Measurements from ENCODE around the gene DAPK1. TPM values are rescaled to one million over a fixed set of nuclear protein-coding genes. Genes with fewer than 3 reads are reported as not detected.

Gene DAPK1
- total and polyA plus RNA-seq, 10 of the 15 experiments (the other 5 are each of a cell fraction or from before 2014, with no cell fraction given) = 8.2 to 94.7 (median 51.6) TPM

- TF ChIP-seq PRDM15 (CRISPR knock-in tag; IDR thresholded peaks at IDR 0.05) (no peak), MYB (IDR thresholded peaks at IDR 0.05; ENCODE audit: borderline replicate concordance, low read depth, low read length) (no peak), TARDBP (IDR thresholded peaks at IDR 0.05; ENCODE audit: borderline replicate concordance) (no peak)
- TF ChIP-seq, protein P1, sequence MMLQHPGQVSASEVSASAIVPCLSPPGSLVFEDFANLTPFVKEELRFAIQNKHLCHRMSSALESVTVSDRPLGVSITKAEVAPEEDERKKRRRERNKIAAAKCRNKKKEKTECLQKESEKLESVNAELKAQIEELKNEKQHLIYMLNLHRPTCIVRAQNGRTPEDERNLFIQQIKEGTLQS (IDR thresholded peaks at IDR 0.05; ENCODE audit: borderline replicate concordance, extremely low read depth, low read depth, low read length) = no peak
These were observed 140.6 kb downstream of the DAPK1 start (continued) for GRCh38 chr9:87638292-87638691.

DNA sequence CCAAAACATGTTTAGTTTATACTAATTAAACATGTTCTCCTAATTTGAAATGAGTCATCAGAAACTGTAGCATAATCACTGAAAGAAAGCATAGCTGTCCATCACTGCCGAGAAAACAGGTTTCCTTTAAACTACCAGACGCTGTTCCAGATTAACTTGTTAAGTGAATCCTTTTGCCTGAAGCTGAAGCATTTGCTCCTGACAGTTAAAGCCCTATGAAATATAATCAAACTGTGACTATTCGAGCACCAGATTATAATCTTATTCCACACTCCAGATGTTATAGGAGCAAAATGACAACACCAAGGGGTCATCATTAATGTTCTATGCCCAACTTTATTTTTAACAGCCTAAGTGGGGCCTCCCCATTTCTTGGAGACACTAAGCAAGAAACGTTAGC lies 142.3 kb downstream of the DAPK1 start:
- in situ Hi-C loops (cut with MboI) (no loop called here), intact Hi-C loops (cut with micrococcal nuclease; ENCODE audit: unreplicated experiment) (no loop called here)
- ChIA-PET RAD21 (ENCODE audit: unreplicated experiment) (no interaction called here), SMC1A (ENCODE audit: uncharacterized antibody, unreplicated experiment) (no interaction called here), POLR2A (no interaction called here), CTCF (interaction anchor here (1.0 kb wide), 1 partner anchor 303 kb away, joined by 3 read pairs; no protein-coding TSS in a partner anchor)
- no peak for DNase-seq (ENCODE audit: low read depth, low spot score)
- no peak overlapping the region for H3K27ac ChIP-seq (ENCODE audit: control insufficient read depth, insufficient read depth)
- no TSS peak for BruUV-seq (replicated peaks)
- peaks cover 14 to 23% of the 10 kb centered on the region in 2 experiments for H3K36me3 ChIP-seq (ENCODE audit: control insufficient read depth in 2 of 2, insufficient read depth in 2 of 2, low read length in 1 of 2)
- no peaks in the 10 kb centered on the region for H3K4me1 ChIP-seq (ENCODE audit: control insufficient read depth, insufficient read depth, low read length)
- no peaks in the 10 kb centered on the region for H4K20me1 ChIP-seq (ENCODE audit: control insufficient read depth, insufficient read depth)
- no peak for ATAC-seq
- no peak overlapping the region for H2AFZ ChIP-seq (ENCODE audit: control insufficient read depth, low read depth, low read length)
- no peaks in the 10 kb centered on the region for H3K9me3 ChIP-seq (replicated peaks; ENCODE audit: control insufficient read depth, insufficient read depth, low read length)
- 62% methylated on average over 4 of the region's 4 CpGs for WGBS (ENCODE audit: insufficient coverage, insufficient replicate concordance, low lambda C conversion rate, missing lambda C conversion rate)
- no peak overlapping the region for H3K4me3 ChIP-seq
- no peak overlapping the region for H3K9ac ChIP-seq (ENCODE audit: control insufficient read depth, insufficient read depth, low read length)
- TF ChIP-seq SUZ12 (IDR thresholded peaks at IDR 0.05; ENCODE audit: unreplicated experiment) = no peak
- TF ChIP-seq, protein P2, sequence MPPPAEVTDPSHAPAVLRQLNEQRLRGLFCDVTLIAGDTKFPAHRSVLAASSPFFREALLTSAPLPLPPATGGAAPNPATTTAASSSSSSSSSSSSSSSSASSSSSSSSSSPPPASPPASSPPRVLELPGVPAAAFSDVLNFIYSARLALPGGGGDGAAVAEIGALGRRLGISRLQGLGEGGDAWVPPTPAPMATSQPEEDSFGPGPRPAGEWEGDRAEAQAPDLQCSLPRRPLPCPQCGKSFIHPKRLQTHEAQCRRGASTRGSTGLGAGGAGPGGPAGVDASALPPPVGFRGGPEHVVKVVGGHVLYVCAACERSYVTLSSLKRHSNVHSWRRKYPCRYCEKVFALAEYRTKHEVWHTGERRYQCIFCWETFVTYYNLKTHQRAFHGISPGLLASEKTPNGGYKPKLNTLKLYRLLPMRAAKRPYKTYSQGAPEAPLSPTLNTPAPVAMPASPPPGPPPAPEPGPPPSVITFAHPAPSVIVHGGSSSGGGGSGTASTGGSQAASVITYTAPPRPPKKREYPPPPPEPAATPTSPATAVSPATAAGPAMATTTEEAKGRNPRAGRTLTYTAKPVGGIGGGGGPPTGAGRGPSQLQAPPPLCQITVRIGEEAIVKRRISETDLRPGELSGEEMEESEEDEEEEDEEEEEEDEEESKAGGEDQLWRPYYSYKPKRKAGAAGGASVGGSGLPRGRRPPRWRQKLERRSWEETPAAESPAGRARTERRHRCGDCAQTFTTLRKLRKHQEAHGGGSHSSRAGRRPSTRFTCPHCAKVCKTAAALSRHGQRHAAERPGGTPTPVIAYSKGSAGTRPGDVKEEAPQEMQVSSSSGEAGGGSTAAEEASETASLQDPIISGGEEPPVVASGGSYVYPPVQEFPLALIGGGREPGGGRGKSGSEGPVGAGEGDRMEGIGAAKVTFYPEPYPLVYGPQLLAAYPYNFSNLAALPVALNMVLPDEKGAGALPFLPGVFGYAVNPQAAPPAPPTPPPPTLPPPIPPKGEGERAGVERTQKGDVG (CRISPR knock-in tag; IDR thresholded peaks at IDR 0.05) = no peak
- no peak for TF ChIP-seq CBX3 (IDR thresholded peaks at IDR 0.05; ENCODE audit: borderline replicate concordance, low read depth)
- TF ChIP-seq PRDM15 (CRISPR knock-in tag; IDR thresholded peaks at IDR 0.05) = no peak
- no peak for TF ChIP-seq ESRRA (IDR thresholded peaks at IDR 0.05; ENCODE audit: low read length)
- TF ChIP-seq, protein P1 (IDR thresholded peaks at IDR 0.05; ENCODE audit: borderline replicate concordance, extremely low read depth, low read depth, low read length) = no peak
- no peak for TF ChIP-seq RELA (IDR thresholded peaks at IDR 0.05; ENCODE audit: borderline replicate concordance, partially characterized antibody)
- no peak for TF ChIP-seq RBBP5 (conservative IDR thresholded peaks at IDR 0.05)
- no peak for TF ChIP-seq IRF4 (IDR thresholded peaks at IDR 0.05; ENCODE audit: low read depth, low read length)
- no peaks in the 10 kb centered on the region for H3K27me3 ChIP-seq (replicated peaks in 1 of 2; ENCODE audit: control insufficient read depth in 2 of 2, insufficient read depth in 2 of 2, low read length in 1 of 2)
- H3K79me2 ChIP-seq (ENCODE audit: control insufficient read depth, insufficient read depth, low read length) = no peaks in the 10 kb centered on the region
- H3K4me2 ChIP-seq (ENCODE audit: control insufficient read depth, insufficient read depth) = no peak overlapping the region
- no peak for FAIRE-seq
